ENCODE data around the gene KIF12.

KIF12 gene

DNA sequence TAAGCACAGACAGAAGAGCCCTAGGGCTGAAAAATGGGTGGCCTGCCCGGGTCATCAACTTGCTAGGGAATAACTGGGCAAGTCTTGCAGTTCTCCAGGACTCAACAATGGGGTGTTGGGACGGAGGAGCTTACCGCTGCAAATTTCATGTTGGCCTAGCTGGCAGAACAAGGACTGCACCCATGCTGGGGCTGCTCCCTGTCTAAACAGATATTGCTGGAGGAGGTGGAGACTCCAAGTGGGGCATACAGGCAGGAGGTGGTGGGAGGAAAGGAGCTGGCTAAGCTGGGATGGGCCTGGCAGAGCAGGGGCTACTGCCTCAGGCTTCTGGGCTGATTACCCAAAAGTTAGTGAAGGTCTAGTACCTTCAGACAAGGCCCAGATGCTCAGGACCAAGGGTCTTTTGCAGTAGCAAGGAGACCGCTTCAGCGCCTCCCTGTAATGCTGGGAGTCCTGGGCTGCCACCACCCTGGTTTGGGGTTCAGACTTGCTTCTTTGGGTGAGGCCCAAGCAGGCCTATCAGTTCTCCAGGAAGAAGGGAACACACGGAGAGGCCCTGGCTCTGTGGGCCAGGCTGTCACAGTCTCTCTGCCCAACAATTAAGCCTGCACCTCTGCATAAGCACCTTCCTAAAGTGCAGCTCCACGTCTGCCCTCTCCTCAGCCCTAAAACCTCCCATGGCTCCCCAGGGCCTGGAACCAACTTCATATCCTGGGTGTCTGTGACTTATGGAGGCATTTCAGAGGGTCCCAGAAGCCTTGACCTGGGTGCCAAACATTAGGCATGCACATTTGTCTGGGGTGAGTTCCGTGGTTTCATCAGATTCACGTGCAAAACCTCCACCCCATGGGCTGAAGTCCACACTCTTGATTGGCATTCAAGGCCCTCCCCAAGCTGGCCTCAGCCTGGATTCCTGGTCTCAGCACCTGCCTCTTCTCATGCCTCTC, 24.2 kb upstream of the KIF12 start:
- H3K9ac ChIP-seq: no peak overlapping the region
- H3K27me3 ChIP-seq: no peaks in the 10 kb centered on the region
- H3K27ac ChIP-seq: no peak overlapping the region
- no peak overlapping the region for H3K4me3 ChIP-seq
- H3K36me3 ChIP-seq: no peaks in the 10 kb centered on the region
- H3K4me2 ChIP-seq: no peak overlapping the region
- H3K9me3 ChIP-seq: peaks cover 14% of the 10 kb centered on the region
- H4K20me1 ChIP-seq: no peaks in the 10 kb centered on the region
- peaks cover 7% of the 10 kb centered on the region for H3K4me1 ChIP-seq
- TF ChIP-seq Cebpa-rat (IDR thresholded peaks at IDR 0.05): no peak

DNA sequence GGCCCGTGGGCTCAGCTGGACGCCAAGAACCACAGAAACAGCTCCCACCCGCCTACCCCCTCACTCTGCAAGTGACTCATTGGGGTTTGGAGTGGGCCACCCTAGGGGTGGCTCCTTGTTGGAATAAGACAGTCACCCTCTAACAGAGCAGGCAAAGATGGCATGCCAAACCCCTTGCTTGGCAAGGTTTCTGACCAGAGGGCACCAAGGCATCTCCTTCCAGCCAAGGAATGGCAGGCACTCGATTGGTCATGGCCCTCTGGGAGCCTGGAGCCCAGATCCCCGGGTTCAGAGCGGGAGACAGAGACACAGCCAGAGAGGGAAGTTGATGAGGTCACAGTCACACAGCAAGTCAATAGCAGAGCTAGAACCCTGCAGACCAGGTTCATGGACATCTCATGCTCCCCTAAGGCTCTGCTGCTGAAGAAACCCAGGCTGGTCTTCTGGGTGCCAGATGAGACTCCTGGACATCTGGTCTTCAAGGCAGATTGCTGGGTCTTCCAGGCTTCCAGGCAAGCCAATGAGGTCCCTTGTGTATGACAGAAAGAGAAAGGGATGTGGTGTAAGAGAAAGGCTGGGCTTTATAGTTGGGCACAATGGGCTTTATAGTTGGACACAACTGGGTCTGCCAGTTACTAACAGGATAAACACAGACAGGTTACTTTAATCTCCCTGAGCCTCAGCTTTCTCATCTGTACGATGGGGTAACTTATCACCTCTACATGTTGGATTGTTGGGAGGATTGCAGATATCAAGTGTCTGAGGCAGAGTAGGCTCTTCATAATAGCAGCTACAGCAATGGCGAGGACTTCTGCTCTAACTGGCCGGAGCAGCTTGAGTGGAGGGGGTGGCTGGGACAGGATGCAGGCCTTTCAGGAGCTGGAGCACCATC, 23.3 kb upstream of the KIF12 start:
- H3K4me3 ChIP-seq: no peak overlapping the region
- no peak for TF ChIP-seq Cebpa-rat (IDR thresholded peaks at IDR 0.05)
- H3K9me3 ChIP-seq: peaks cover 6% of the 10 kb centered on the region
- no peaks in the 10 kb centered on the region for H3K27me3 ChIP-seq
- H4K20me1 ChIP-seq: no peaks in the 10 kb centered on the region
- no peak overlapping the region for H3K9ac ChIP-seq
- H3K4me1 ChIP-seq: peaks cover 7% of the 10 kb centered on the region
- no peak overlapping the region for H3K27ac ChIP-seq
- H3K4me2 ChIP-seq: no peak overlapping the region
- H3K36me3 ChIP-seq: no peaks in the 10 kb centered on the region

GRCh38 chr9:114121227-114122135, 22.4 kb upstream of the KIF12 start:
- H3K36me3 ChIP-seq: no peaks in the 10 kb centered on the region
- no peak overlapping the region for H3K9ac ChIP-seq
- H3K4me1 ChIP-seq: peaks cover 4% of the 10 kb centered on the region
- no peaks in the 10 kb centered on the region for H4K20me1 ChIP-seq
- H3K4me3 ChIP-seq: no peak overlapping the region
- TF ChIP-seq Cebpa-rat (IDR thresholded peaks at IDR 0.05): no peak
- H3K4me2 ChIP-seq: no peak overlapping the region
- H3K9me3 ChIP-seq: no peaks in the 10 kb centered on the region
- H3K27me3 ChIP-seq: no peaks in the 10 kb centered on the region
- H3K27ac ChIP-seq: no peak overlapping the region

DNA sequence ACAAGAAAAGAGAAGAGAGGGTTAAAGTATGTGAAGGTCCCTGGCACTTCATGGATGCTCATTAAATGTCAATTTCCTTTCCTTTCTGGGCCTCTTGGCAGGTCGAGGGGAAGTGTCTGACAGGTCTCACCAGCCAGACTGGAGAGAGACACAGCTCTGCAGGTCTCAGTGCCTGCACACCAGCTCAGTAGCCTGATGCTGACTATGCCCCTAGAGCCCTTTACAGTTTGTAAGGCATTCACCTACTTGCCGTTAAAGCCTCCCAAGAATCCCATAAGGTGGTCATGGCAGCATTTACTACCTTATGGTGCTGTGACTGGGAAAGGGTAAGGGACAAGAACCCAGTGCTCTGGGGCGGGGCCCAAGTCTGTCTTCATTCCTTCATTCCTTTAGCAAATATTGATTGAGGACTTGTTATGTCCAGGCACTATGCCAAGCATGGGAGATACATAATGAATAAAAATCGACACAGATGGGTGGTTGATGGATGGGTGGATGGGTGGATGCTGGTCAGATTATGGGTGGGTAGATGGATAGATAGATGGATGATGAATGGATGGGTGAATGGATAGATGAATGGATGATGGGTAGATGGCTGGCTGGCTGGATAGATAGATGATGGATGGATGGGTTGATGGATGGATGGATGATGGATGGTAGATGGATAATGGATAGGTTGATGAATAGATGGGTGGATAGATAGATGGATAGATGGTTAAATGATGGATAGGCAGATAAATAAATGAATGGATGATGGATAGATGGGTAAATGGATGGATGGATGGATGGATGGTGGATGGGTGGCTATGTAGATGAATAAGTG, 21.3 kb upstream of the KIF12 start:
- H3K4me2 ChIP-seq: no peak overlapping the region
- no peak for TF ChIP-seq Cebpa-rat (IDR thresholded peaks at IDR 0.05)
- H3K9me3 ChIP-seq: no peaks in the 10 kb centered on the region
- H3K36me3 ChIP-seq: no peaks in the 10 kb centered on the region
- H3K9ac ChIP-seq: no peak overlapping the region
- no peaks in the 10 kb centered on the region for H4K20me1 ChIP-seq
- no peak overlapping the region for H3K27ac ChIP-seq
- H3K4me3 ChIP-seq: no peak overlapping the region
- 0 out of 2 replicates have a peak, but pooled peaks cover 7% of the 10 kb centered on the region for H3K27me3 ChIP-seq
- peaks cover 10% of the 10 kb centered on the region for H3K4me1 ChIP-seq

DNA sequence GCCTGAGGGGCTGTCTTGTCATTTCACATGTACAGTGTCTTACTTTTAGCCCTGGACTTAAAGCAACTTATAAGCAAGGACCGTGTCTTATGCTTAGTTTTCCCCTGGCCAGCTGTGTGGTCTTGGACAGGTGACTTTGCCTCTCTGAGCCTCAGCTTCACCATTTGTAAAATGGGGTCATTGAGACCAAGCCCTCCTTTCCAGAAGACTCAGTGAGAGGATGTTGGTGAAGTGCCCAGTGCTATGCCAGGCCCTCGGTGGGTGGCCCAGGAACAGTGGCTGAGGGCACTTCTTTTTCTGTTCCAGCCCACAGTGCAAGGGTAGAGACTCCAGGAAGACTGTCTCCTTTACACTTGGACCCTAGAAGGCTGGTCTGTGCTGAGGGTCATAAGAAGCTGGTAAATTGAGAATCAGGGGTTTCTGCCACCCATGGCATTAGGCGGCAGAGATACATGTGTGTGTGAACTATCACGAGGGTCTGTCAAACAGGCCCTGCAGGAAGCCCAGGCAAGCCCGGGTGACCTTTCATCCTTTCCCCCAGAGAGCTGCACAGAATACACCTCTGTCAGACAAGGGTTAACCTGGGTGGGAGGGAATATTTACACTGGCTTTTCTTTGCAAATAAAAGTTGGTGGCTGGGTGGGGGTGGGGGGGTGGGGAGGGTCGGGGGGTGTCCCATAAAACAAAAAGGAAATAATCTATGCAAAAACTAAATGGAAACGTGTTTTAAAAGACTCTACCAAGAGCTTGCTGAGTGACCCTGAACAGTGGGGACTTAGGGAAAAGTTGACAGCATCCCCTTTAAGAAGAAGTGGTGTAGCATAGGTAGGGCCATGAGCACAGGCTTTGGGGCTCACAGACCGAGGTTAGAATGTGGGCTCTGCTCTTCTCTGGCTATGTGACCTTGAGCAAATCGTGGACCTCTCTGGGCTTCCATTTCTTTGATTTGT, 20.4 kb upstream of the KIF12 start:
- no peak overlapping the region for H3K27ac ChIP-seq
- no peak overlapping the region for H3K9ac ChIP-seq
- no peaks in the 10 kb centered on the region for H3K36me3 ChIP-seq
- H3K9me3 ChIP-seq: no peaks in the 10 kb centered on the region
- TF ChIP-seq Cebpa-rat (IDR thresholded peaks at IDR 0.05): no peak
- peaks cover 14% of the 10 kb centered on the region for H3K4me1 ChIP-seq
- H3K27me3 ChIP-seq: 0 out of 2 replicates have a peak, but pooled peaks cover 7% of the 10 kb centered on the region
- H4K20me1 ChIP-seq: no peaks in the 10 kb centered on the region
- no peak overlapping the region for H3K4me2 ChIP-seq
- H3K4me3 ChIP-seq: no peak overlapping the region

DNA sequence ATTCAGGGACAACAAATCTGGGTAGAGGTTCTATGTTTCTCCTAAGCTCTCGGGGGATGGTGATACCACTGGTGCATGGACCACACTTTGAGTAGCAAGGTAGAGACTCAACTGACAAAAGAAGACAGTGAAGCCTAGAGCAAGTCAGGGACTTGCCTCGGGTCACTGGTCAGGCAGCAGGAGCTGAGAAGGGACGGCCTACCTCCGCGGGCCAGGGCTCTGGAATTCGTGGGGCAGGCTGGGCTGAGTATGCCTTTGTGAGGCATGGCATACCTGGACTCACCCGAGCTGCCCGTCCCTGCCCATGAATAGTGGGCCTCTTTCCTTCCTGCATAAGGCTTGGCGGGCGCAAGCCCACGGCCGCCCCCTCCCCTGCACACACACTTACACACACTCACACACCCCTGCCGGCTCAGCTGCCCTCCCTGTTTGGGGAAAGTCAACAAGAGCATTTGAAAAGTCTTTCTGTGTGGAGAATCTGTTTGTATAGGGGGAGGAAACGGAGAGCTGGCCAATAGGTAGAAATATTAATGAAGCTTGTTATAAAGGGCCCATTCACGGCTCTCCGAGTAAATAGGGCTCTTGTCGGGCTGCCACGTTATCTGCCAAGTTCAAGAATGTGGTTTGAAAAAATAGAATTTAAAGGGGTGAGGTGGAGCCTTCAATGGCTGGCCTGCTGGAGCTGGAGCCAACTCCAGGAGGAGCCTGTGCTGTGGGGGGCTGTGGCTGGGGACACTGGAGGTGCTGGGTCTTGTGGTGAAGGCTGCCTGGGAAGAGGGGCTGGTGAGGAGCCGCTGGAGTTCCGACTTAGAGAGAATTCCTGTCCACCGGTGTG, 19.1 kb upstream of the KIF12 start:
- H4K20me1 ChIP-seq: no peaks in the 10 kb centered on the region
- H3K27ac ChIP-seq: no peak overlapping the region
- H3K4me2 ChIP-seq: no peak overlapping the region
- H3K27me3 ChIP-seq: peaks cover 12% of the 10 kb centered on the region; the same call in 1 of the 2 replicates
- no peaks in the 10 kb centered on the region for H3K36me3 ChIP-seq
- peaks cover 14% of the 10 kb centered on the region for H3K4me1 ChIP-seq
- H3K4me3 ChIP-seq: no peak overlapping the region
- no peak overlapping the region for H3K9ac ChIP-seq
- no peaks in the 10 kb centered on the region for H3K9me3 ChIP-seq
- no peak for TF ChIP-seq Cebpa-rat (IDR thresholded peaks at IDR 0.05)

GRCh38 chr9:114117614-114117995, 18.5 kb upstream of the KIF12 start:
- no peak overlapping the region for H3K4me3 ChIP-seq
- H3K9me3 ChIP-seq: no peaks in the 10 kb centered on the region
- TF ChIP-seq Cebpa-rat (IDR thresholded peaks at IDR 0.05): no peak
- no peak overlapping the region for H3K27ac ChIP-seq
- H3K4me1 ChIP-seq: peaks cover 14% of the 10 kb centered on the region
- H3K4me2 ChIP-seq: no peak overlapping the region
- no peaks in the 10 kb centered on the region for H4K20me1 ChIP-seq
- no peaks in the 10 kb centered on the region for H3K36me3 ChIP-seq
- H3K9ac ChIP-seq: no peak overlapping the region
- peaks cover 13% of the 10 kb centered on the region; the same call in 1 of the 2 replicates for H3K27me3 ChIP-seq
